Suprapubic skin (tissue), 4 donors: ENCODE data around the gene SORCS2. TPM values are rescaled to one million over a fixed set of nuclear protein-coding genes. Genes with fewer than 3 reads are reported as not detected.

Experiments used
- DNase-seq, 2 donors: peaks; one replicate each; pipeline ENCODE4 v3.0.0-alpha.2; 2019; ENCODE audit warnings: low spot score in 2 of 2
- H3K27ac ChIP-seq: fragments of 200-600 bp; sonication (generic); one replicate; pipeline ENCODE4 v1.5.1; 2019
- H3K27me3 ChIP-seq: fragments of 200-600 bp; sonication (generic); one replicate; pipeline ENCODE4 v1.5.1; 2019
- H3K36me3 ChIP-seq: fragments of 200-600 bp; sonication (generic); one replicate; pipeline ENCODE4 v1.5.1; 2019
- H3K4me1 ChIP-seq: fragments of 200-600 bp; sonication (generic); one replicate; pipeline ENCODE4 v1.5.1; 2019
- H3K4me3 ChIP-seq: fragments of 200-600 bp; sonication (generic); one replicate; pipeline ENCODE4 v1.5.1; 2019; ENCODE audit warnings: mild to moderate bottlenecking
- H3K9me3 ChIP-seq: fragments of 200-600 bp; sonication (generic); one replicate; pipeline ENCODE4 v1.5.1; 2019
- CTCF ChIP-seq, 2 donors: fragments of 200-600 bp in 1 of 2; fragments of 450-650 bp in 1 of 2; sonication (generic) in 1 of 2; IDR thresholded peaks; one replicate each; pipeline ENCODE4 v1.5.1; 2016 to 2019; ENCODE audit warnings: antibody characterized with exemption in 2 of 2, mild to moderate bottlenecking in 1 of 2, moderate library complexity in 1 of 2
- EP300 ChIP-seq: sonication (generic); formaldehyde crosslinking; IDR thresholded peaks from one replicate; pipeline ENCODE4 v1.6.1; 2017; ENCODE audit warnings: antibody characterized with exemption
- POLR2A ChIP-seq, 2 donors: fragments of 450-650 bp; IDR thresholded peaks; one replicate each; pipeline ENCODE4 v1.6.1; 2017; ENCODE audit warnings: antibody characterized with exemption in 2 of 2, mild to moderate bottlenecking in 2 of 2, moderate library complexity in 2 of 2
- POLR2AphosphoS5 ChIP-seq, 3 donors: sonication (generic); formaldehyde crosslinking; IDR thresholded peaks; one replicate each; pipeline ENCODE4 v1.6.1; 2017; ENCODE audit warnings: antibody characterized with exemption in 3 of 3
- WGBS: methylation state at CpG from one replicate; pipeline ENCODE4 v1.1.5; 2018; 5-methylcytosine and 5-hydroxymethylcytosine counted together
- total RNA-seq, 4 donors: library from RNA; depleted of rRNA; stranded (reverse); fragments of >200 nt; gene quantifications; one replicate each; pipeline ENCODE4 v1.1.0, GENCODE V29; 2016

The SORCS2 gene
- total RNA-seq, 4 donors from 2014 or later = 0.94 to 4.6 (median 1.3) TPM

- no peak for DNase-seq
- Histone ChIP-seq H3K27me3 (no peaks in the 10 kb centered on the region), H3K4me1 (no peaks in the 10 kb centered on the region), H3K9me3 (no peaks in the 10 kb centered on the region), H3K36me3 (peaks cover 63% of the 10 kb centered on the region), H3K4me3 (no peak overlapping the region), H3K27ac (no peak overlapping the region)
- TF ChIP-seq CTCF (IDR thresholded peaks at IDR 0.05) = no peak
- TF ChIP-seq EP300 = no peak
- WGBS = 82% methylated on average over 10 of the region's 10 CpGs
Observed at GRCh38 chr4:7763788-7764187, 571.5 kb downstream of the SORCS2 start.

- H3K27ac ChIP-seq = no peak overlapping the region
- no peaks in the 10 kb centered on the region for H3K4me1 ChIP-seq
- H3K9me3 ChIP-seq = no peaks in the 10 kb centered on the region
- no peak overlapping the region for H3K4me3 ChIP-seq
- peaks cover 68% of the 10 kb centered on the region for H3K36me3 ChIP-seq
- WGBS = 92% methylated on average over 5 of the region's 5 CpGs
- H3K27me3 ChIP-seq = no peaks in the 10 kb centered on the region
- no peak for DNase-seq
- TF ChIP-seq CTCF (IDR thresholded peaks at IDR 0.05) (no peak), EP300 (no peak)
Observed at GRCh38 chr4:7764466-7764865, 572.1 kb downstream of the SORCS2 start.

DNA sequence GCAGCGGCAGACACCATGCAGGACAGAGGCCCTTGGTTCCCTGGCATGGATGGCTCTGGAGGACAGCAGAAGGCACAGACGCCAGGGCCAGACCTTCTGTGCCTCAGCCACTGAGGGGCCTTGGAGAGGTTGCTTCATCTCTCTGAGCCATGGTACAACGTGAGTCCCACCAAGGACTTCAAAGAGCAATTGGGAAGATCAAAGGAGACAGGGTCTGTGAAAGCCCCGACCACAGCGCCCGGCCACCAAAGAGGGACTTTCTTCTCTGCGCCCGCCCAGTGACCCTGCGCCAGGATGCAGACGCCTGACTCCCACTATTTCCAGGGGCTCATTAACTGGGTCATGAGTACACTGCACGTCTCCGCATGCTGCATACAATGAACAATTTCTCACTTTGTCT lies 573.3 kb downstream of the SORCS2 start:
- Histone ChIP-seq H3K4me1 (no peaks in the 10 kb centered on the region), H3K9me3 (no peaks in the 10 kb centered on the region), H3K4me3 (no peak overlapping the region), H3K27ac (no peak overlapping the region), H3K27me3 (no peaks in the 10 kb centered on the region), H3K36me3 (peaks cover 70% of the 10 kb centered on the region)
- 93% methylated on average over 11 of the region's 12 CpGs for WGBS
- no peak for DNase-seq
- no peak for TF ChIP-seq EP300
- no peak for TF ChIP-seq POLR2AphosphoS5 (IDR thresholded peaks at IDR 0.05)
- TF ChIP-seq POLR2A (IDR thresholded peaks at IDR 0.05) = no peak
- no peak for TF ChIP-seq CTCF (IDR thresholded peaks at IDR 0.05)

DNA sequence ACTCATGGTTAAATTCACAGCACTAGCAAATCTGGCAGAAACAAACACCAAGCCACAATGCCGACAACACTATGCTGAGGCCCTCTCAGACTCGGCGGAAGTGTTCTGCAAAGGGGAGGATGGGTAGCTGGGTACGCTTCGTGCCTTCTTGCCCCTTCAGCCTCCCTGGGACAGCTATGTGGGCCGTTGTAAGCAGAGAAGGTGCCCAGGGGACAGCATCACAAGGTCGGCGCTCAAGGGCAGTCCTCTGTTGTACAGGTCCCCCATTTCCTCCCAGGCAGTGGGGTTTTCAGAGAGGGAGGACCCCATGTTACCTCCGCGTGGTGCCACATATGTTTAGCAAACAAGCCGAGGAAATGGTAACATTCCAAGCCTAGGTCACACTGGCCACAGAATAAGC lies 573.7 kb downstream of the SORCS2 start:
- H3K4me3 ChIP-seq = no peak overlapping the region
- 96% methylated on average over 8 of the region's 11 CpGs for whole genome bisulfite sequencing
- DNase-seq = no peak
- H3K9me3 ChIP-seq = no peaks in the 10 kb centered on the region
- H3K27ac ChIP-seq = no peak overlapping the region
- H3K36me3 ChIP-seq = peaks cover 70% of the 10 kb centered on the region
- TF ChIP-seq EP300 (no peak), CTCF (IDR thresholded peaks at IDR 0.05) (no peak), POLR2AphosphoS5 (IDR thresholded peaks at IDR 0.05) (no peak), POLR2A (IDR thresholded peaks at IDR 0.05) (no peak)
- H3K27me3 ChIP-seq = no peaks in the 10 kb centered on the region
- H3K4me1 ChIP-seq = no peaks in the 10 kb centered on the region

GRCh38 chr4:7766661-7767345 lies 574.5 kb downstream of the SORCS2 start:
- Histone ChIP-seq H3K27ac (no peak overlapping the region), H3K9me3 (no peaks in the 10 kb centered on the region), H3K4me3 (no peak overlapping the region), H3K27me3 (no peaks in the 10 kb centered on the region), H3K4me1 (no peaks in the 10 kb centered on the region), H3K36me3 (peaks cover 71% of the 10 kb centered on the region)
- no peak for TF ChIP-seq POLR2AphosphoS5 (IDR thresholded peaks at IDR 0.05)
- no peak for TF ChIP-seq CTCF (IDR thresholded peaks at IDR 0.05)
- no peak for TF ChIP-seq EP300
- no peak for TF ChIP-seq POLR2A (IDR thresholded peaks at IDR 0.05)
- WGBS = 71% methylated on average over 19 of the region's 23 CpGs
- DNase-seq = no peak
